SIG-M5 treated with dmso at 0.1 percent for 504 hours (cell line): ENCODE results near the gene NEK10.

ENCODE experiments used
- DNase-seq: peaks from one replicate; lab custom pipeline; 2025; ENCODE audit not compliant: unreplicated experiment; lab: John Stamatoyannopoulos, UW

The NEK10 gene

DNA sequence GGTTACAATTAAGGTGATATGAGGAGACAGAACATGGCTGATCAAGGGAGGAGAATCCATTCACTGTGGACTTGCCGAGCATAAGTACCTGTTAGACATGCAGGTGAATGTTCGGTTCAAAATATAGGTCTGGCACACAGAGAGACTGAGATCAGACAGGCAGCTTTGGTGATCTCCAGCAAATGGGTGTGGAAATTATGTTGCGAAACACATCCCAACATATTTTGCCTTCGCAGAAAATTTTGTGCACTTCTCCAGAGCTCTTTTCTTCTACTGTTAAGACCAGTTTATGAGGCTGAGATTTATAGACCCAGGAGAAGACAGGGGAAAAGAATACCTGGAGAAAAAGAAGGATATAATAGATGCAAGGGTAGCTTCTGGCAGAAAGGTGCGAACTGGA is 183.2 kb downstream of the NEK10 start:
- DNase-seq: no peak

- no peak for DNase-seq
Measured at GRCh38 chr3:27185231-27185989, 183.8 kb downstream of the NEK10 start.

GRCh38 chr3:27184261-27184660 is 184.9 kb downstream of the NEK10 start:
- DNase-seq: no peak

DNA sequence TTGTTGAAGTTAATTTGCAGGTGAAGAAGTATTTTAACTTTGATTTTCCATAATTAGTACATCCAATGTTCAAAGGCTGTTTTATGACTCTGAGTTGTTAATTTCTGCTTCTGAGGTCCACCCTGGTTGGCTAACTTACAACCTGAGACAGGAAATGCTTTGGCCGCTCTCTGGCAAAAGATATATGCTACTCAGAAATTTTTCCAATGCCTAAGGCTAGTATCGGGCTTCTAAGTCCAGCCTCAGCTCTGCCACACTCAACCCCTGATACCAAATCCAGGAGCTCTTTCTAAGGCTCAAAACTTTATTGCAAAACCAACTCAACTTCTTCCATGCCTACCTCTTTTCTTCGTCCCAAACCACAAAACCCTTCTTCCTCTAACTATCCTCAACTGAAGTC is 192.9 kb downstream of the NEK10 start:
- DNase-seq: no peak

- no peak for DNase-seq
Measured at GRCh38 chr3:27174530-27174929, 194.7 kb downstream of the NEK10 start.

- peak; percentile 89 for DNase-seq
Measured at GRCh38 chr3:27171113-27171512, 198.1 kb downstream of the NEK10 start.

DNA sequence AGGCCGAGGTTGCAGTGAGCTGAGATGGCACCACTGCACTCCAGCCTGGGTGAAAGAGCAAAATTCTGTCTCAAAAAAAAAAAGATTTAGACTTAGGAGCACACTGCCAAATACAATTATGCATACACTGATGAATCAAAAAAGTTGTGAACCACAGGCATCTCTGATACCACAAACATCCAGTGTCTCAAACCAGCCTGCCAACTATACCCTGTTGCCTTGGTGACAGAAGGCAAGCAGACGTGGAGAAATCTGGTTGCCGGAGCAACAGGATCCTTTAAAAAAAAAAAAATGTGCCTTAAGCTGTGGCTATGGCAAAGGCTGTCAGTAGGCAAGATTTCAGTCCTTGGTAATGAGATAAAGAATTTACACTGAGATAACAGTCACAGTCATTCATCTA is 202.3 kb downstream of the NEK10 start:
- DNase-seq: no peak

DNA sequence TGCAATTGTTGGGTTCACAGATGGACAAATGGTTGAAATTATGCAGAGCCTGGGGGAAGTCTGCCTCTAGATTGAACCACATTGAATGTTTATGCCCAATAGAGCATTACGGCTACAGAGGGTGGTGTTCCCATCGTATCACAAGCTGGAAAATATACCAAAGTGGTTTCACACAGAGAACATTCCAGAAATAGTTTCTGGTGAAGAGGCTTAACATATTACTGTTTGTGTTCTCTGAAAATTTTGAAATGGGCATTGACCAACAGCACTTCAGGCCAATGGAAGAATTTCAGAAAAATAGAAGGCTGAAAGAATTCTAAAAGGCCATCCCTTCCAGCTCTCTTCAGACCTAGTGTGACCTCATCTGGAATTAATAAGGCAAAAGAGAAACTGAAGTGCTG is 203.9 kb downstream of the NEK10 start:
- DNase-seq: no peak

DNA sequence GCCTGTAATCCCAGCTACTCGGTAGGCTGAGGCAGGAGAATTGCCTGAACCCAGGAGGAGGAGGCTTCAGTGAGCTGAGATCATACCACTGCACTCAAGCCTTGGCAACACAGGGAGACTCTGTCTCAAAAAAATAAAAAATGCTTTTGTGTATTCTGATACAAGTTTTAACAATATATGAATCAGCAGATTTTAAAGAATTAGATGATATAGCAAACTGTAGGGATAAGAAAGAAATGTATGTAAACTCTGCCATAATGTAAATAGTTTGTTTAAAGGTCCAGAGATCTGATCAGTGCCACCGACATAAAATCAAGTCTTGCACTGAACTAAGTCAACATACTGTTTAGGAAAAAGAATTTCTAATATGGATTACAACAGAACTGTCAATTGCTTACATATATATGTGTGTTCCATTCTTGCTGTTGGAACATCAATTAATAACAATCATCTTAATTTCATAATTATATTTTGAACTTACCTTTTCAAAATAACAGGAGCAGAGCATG is 208.3 kb downstream of the NEK10 start:
- no peak for DNase-seq

GRCh38 chr3:27160146-27160545 is 209.0 kb downstream of the NEK10 start:
- no peak for DNase-seq

GRCh38 chr3:27147215-27147614 is 222.0 kb downstream of the NEK10 start:
- DNase-seq: no peak

DNA sequence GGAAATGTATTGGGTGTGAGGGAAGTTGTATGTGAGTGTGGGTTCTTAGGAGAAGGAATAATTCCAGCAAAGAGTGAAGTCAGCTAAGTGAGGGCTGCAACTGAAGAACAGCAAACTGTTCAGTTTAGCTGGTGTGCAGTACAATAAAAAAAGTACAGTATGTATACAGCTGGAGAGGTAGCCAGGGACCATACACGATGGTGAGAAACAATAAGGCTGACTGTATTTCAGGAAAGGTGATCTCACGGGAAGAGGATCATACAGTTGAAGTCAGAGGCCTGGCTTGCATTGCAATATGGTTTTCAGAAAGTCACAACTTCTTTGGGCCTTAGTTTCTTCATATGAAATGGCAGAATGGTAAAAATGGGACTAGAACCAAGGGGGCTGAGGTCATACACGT is 222.4 kb downstream of the NEK10 start:
- DNase-seq: no peak

DNA sequence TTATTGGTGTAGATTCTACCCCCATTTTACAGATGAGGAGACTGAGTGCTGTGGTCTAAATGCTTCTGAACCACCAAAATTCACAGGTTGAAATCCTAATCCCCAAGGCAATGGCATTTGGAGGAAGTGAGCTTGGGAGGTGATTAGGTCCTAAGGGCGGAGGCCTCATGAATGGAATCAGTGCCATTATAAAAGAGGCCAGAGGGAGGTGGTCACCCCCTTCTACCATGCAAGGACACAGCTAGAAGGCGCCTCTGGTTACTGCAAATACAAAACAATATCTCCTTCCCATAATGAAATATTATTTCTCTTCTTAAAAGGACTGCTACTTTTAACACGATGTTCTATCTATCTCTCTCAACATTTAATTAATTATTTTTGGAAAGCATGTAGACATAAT is 223.5 kb downstream of the NEK10 start:
- DNase-seq: no peak

GRCh38 chr3:27141668-27142067 is 227.5 kb downstream of the NEK10 start:
- DNase-seq: no peak

DNA sequence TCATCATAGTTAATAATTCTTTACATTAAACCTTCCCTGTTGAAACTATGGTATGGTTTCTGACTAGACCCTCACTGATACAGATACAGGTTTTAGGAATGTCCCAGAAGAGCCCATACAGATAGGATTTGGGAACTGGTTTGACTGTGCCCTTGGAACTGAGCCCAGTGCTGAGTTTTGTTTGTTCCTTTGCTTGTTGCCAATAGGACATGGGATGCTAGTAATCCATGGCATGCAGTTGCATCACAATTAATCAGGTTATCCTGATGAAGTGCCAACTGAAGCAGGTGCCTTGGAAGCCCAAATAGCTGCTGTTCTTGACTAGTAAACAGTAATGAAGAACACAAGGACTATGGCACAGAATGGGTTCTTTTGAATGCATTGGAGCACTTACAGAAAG is 230.6 kb downstream of the NEK10 start:
- DNase-seq: no peak

DNA sequence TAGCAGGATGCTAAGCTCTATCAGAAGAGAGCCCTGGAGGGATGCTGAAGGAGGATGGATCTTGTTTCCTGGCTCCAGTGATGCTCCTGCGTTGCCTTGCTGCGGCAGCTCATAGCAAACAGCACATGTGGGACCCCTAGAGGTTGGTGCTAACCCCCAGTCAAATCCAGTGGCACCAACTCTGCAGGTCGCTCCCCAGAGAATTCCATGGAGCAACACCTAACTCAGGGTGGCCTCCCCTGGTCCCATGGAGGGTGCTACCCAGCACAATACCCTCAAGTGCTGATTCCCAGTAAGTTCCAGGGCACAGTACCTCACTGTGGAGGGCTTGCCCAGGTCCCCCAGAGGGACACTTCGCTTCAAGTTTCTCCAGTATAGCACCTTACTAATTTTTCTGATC is 231.2 kb downstream of the NEK10 start:
- DNase-seq: no peak

DNA sequence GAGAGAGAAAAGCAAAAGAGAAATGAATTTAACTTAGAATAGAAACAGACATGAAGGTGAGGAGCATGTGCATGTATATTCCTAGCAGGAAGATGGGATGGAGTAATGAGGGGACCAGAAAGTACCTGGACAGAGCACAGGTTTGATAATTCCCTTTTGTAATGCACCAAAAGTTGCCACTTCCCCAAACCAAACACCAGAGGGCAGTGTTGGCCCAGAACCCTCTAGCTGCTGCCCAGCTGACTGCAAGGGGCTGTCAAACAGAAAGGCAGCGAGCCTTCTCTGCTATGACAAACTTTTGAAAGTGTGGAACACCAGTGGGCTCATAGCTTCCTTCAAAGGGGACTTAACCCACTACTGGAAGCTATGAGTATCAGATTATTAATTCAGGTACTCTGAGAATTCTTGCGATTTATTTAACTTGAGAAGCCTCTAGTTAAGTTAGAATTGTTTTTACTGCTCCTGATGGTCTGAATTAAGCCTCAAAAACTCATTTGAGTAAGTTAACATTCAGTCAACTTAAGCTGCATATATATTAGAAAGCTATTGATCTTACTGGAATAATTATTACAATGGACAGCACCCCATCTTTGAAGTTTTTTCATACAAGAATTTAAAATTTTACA is 234.9 kb downstream of the NEK10 start:
- peak; percentile 53 for DNase-seq

DNA sequence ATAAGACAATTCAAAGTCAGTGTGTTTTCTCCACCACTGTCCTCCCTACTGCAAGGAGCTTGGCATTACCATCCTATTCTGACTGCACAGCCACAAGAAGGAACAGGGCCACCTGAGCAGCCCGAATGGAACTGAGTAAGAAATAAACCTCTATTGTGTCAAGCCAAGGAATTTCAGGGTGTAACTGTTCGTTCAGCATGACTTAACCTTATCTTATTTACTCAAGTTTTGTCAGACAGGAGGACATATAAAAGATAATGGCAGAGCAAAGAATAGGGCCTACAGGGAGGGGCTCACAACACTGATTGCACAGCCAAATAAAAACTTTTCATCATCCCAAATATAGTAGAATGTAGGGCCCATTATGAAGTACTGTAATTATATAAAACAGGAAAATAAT is 236.1 kb downstream of the NEK10 start:
- DNase-seq: no peak

DNA sequence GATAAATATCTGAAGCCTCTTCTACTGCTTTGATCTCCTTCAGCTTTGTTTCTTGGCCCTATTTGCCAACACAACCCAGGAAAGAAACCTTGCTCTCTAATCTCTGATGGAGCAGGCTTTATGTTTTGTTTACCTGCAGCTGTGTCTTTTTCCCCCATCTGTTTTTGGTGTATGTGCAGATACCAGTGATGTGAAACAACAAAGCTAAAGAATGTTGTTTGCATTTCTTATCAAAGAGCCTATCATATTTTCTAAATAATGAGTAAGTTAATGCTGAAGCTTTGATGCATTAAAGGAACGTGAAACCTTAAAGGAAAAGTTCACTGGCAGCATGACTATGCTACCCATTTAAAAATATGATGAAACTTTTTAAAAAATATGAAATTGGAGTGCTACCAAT is 238.4 kb downstream of the NEK10 start:
- DNase-seq: no peak

DNA sequence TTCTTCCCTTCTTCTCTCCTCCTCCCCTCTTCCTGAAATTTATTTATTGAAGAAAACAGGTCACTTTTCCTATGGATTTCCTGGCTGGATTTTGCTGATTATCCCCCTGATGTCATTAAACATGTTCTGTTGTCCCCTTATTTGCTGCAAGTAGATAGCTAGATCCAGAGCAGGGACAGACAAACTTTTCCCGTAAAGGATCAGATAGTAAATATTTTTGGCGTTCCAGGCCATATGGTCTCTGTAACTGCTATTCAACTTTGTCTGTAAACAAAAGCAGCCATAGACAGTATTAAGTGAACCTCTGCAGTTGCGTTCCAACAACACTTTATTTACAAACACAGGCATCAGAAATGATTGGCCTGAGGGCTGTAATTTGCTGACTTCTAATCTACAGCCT is 241.3 kb downstream of the NEK10 start:
- no peak for DNase-seq

DNA sequence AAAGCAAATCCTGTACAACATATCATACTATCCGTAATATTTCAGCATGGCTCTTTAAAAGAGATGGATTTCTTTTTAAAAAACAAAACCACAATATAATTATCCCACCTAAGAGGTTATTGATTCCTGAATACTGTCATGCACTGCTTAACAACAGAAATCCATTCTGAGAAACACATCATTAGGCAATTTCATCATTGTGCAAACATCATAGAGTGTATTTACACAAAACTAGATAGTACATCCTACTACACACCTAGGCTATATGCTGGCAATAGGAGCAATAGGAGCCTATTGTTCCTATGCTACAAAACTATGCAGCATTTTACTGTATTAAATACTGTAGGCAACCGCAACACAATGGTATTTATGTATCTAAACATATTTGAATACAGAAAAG is 242.0 kb downstream of the NEK10 start:
- DNase-seq: no peak

DNA sequence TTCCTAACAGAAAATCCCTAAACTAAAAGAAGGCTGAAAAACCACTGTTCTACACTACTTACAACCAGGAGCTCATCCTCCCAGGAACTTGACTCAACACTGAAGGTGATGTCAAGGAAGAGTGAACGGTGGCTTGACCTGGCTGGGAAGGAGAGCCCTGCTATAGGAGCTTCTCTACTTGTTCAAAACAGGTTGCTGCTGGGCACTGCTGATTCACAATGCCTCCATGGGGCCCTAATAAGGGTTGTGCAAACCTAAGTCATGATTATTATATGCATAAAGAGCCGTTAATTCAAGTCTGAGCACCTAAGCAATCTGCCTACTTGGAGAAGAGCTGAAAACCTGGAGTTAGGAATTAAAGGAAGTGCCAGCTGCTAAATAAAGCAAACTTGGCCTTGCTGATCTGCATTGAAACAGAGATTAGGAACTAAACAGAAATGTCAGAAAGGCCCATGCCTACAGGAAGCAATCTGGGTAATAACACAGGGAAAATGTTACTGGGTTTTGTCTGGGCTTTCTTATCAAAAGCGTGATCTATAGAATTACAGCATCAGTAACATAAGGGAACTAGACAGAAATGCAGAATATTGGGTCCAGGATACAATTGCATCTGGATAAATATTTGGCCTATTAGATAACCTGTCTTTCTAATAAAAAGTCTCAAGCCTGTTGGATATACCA is 243.2 kb downstream of the NEK10 start:
- DNase-seq: no peak
